ENCODE data around the gene SLC6A17.

Gene SLC6A17

GRCh38 chr1:110218739-110219138 is 68.4 kb downstream of the SLC6A17 start:
- no peaks in the 10 kb centered on the region for H3K4me1 ChIP-seq (ENCODE audit: low read length)
- H3K27ac ChIP-seq (ENCODE audit: low read length) = no peak overlapping the region
- no peaks in the 10 kb centered on the region for H3K9me3 ChIP-seq (replicated peaks; ENCODE audit: insufficient read depth, low read length)
- no peak overlapping the region for H2AFZ ChIP-seq (ENCODE audit: low read length)
- no peak for DNase-seq
- no peak overlapping the region for H3K9ac ChIP-seq (ENCODE audit: low read length)
- no peaks in the 10 kb centered on the region for H3K79me2 ChIP-seq (ENCODE audit: low read length)
- no peaks in the 10 kb centered on the region for H3K27me3 ChIP-seq (replicated peaks; ENCODE audit: insufficient read depth, low read length)
- no peak overlapping the region for H3K4me2 ChIP-seq (ENCODE audit: low read depth, low read length)
- H3F3A ChIP-seq (ENCODE audit: insufficient read depth, low read length) = no peaks in the 10 kb centered on the region
- TF ChIP-seq CTCF (IDR thresholded peaks at IDR 0.05; ENCODE audit: low read length) = no peak
- TF ChIP-seq EZH2phosphoT487 (IDR thresholded peaks at IDR 0.05; ENCODE audit: low read length) = no peak
- no peak for TF ChIP-seq EZH2 (optimal IDR thresholded peaks at IDR 0.05; ENCODE audit: low read depth, low read length)
- no peak overlapping the region for H3K4me3 ChIP-seq (ENCODE audit: low read length)
- no peaks in the 10 kb centered on the region for H4K20me1 ChIP-seq (ENCODE audit: insufficient read depth, low read length)
- H3K36me3 ChIP-seq (replicated peaks; ENCODE audit: insufficient read depth, low read length) = no peaks in the 10 kb centered on the region
- H3K9me2 ChIP-seq (replicated peaks; ENCODE audit: insufficient read depth, low read length) = no peaks in the 10 kb centered on the region

- Histone ChIP-seq H3K4me1 (ENCODE audit: low read length) (no peaks in the 10 kb centered on the region), H3K27me3 (replicated peaks; ENCODE audit: insufficient read depth, low read length) (no peaks in the 10 kb centered on the region), H3K4me3 (ENCODE audit: low read length) (no peak overlapping the region), H3K9ac (ENCODE audit: low read length) (no peak overlapping the region), H3F3A (ENCODE audit: insufficient read depth, low read length) (no peaks in the 10 kb centered on the region), H2AFZ (ENCODE audit: low read length) (no peak overlapping the region), H3K9me2 (replicated peaks; ENCODE audit: insufficient read depth, low read length) (no peaks in the 10 kb centered on the region), H3K4me2 (ENCODE audit: low read depth, low read length) (no peak overlapping the region), H3K27ac (ENCODE audit: low read length) (no peak overlapping the region), H3K9me3 (replicated peaks; ENCODE audit: insufficient read depth, low read length) (no peaks in the 10 kb centered on the region), H4K20me1 (ENCODE audit: insufficient read depth, low read length) (no peaks in the 10 kb centered on the region), H3K36me3 (replicated peaks; ENCODE audit: insufficient read depth, low read length) (no peaks in the 10 kb centered on the region), H3K79me2 (ENCODE audit: low read length) (no peaks in the 10 kb centered on the region)
- no peak for TF ChIP-seq EZH2phosphoT487 (IDR thresholded peaks at IDR 0.05; ENCODE audit: low read length)
- no peak for TF ChIP-seq EZH2 (optimal IDR thresholded peaks at IDR 0.05; ENCODE audit: low read depth, low read length)
- TF ChIP-seq CTCF (IDR thresholded peaks at IDR 0.05; ENCODE audit: low read length) = no peak
- no peak for DNase-seq
Measured at GRCh38 chr1:110220324-110220723, 70.0 kb downstream of the SLC6A17 start.

- no peak for DNase-seq
- Histone ChIP-seq H3K4me1 (ENCODE audit: low read length) (no peaks in the 10 kb centered on the region), H3K9me3 (replicated peaks; ENCODE audit: insufficient read depth, low read length) (no peaks in the 10 kb centered on the region), H3K27me3 (replicated peaks; ENCODE audit: insufficient read depth, low read length) (no peaks in the 10 kb centered on the region), H3K9me2 (replicated peaks; ENCODE audit: insufficient read depth, low read length) (no peaks in the 10 kb centered on the region), H3K27ac (ENCODE audit: low read length) (no peak overlapping the region), H3K4me3 (ENCODE audit: low read length) (no peak overlapping the region), H2AFZ (ENCODE audit: low read length) (no peak overlapping the region), H3K79me2 (ENCODE audit: low read length) (no peaks in the 10 kb centered on the region), H4K20me1 (ENCODE audit: insufficient read depth, low read length) (no peaks in the 10 kb centered on the region), H3K4me2 (ENCODE audit: low read depth, low read length) (no peak overlapping the region), H3F3A (ENCODE audit: insufficient read depth, low read length) (no peaks in the 10 kb centered on the region), H3K36me3 (replicated peaks; ENCODE audit: insufficient read depth, low read length) (no peaks in the 10 kb centered on the region), H3K9ac (ENCODE audit: low read length) (no peak overlapping the region)
- TF ChIP-seq CTCF (IDR thresholded peaks at IDR 0.05; ENCODE audit: low read length) = no peak
- no peak for TF ChIP-seq EZH2phosphoT487 (IDR thresholded peaks at IDR 0.05; ENCODE audit: low read length)
- no peak for TF ChIP-seq EZH2 (optimal IDR thresholded peaks at IDR 0.05; ENCODE audit: low read depth, low read length)
Measured at GRCh38 chr1:110221119-110221518, 70.8 kb downstream of the SLC6A17 start.

Data from MM.1S (cell line).